CD14-positive monocyte (primary cell): ENCODE data around the gene MAN1C1. TPM values are rescaled to one million over a fixed set of nuclear protein-coding genes. Genes with fewer than 3 reads are reported as not detected.

Experiments used
- DNase-seq, 3 donors: peaks; one replicate each; pipeline ENCODE4 v3.0.0-alpha.2; 2011 to 2022
- H2AFZ ChIP-seq: 2 replicates; pipeline ENCODE4 v1.6.0; 2012; ENCODE audit warnings: mild to moderate bottlenecking, low read depth, low read length, inconsistent platforms; ENCODE audit not compliant: insufficient read depth, poor library complexity, severe bottlenecking
- H3K27ac ChIP-seq, 2 donors: 1 replicate in 1 of 2; 2 replicates in 1 of 2; pipeline ENCODE4 v1.5.1; 2012 to 2013; ENCODE audit warnings: low read length in 2 of 2, control low read depth in 1 of 2, inconsistent platforms in 1 of 2, low read depth in 1 of 2, mild to moderate bottlenecking in 1 of 2
- H3K27me3 ChIP-seq, 2 donors: one replicate each; pipeline versions ENCODE4 v1.6.0 to v1.6.1; 2011 to 2013; ENCODE audit warnings: low read length in 2 of 2; ENCODE audit not compliant: control insufficient read depth in 2 of 2, insufficient read depth in 2 of 2
- H3K36me3 ChIP-seq, 2 donors: replicated peaks in 1 of 2; 1 replicate in 1 of 2; 2 replicates in 1 of 2; pipeline versions ENCODE4 v1.5.1 to v1.6.1; 2012 to 2013; ENCODE audit warnings: low read length in 2 of 2, control low read depth in 1 of 2, inconsistent platforms in 1 of 2, mild to moderate bottlenecking in 1 of 2; ENCODE audit not compliant: insufficient read depth in 2 of 2, control insufficient read depth in 1 of 2
- H3K4me1 ChIP-seq, 2 donors: 1 replicate in 1 of 2; 2 replicates in 1 of 2; pipeline versions ENCODE4 v1.5.1 to v1.6.1; 2012 to 2013; ENCODE audit warnings: low read length in 2 of 2, control low read depth in 1 of 2, inconsistent platforms in 1 of 2, mild to moderate bottlenecking in 1 of 2, moderate library complexity in 1 of 2; ENCODE audit not compliant: insufficient read depth in 2 of 2, control insufficient read depth in 1 of 2
- H3K4me2 ChIP-seq: replicated peaks from 2 replicates; pipeline ENCODE3; 2012; ENCODE audit warnings: low read length, moderate library complexity, mild to moderate bottlenecking; ENCODE audit not compliant: poor library complexity, severe bottlenecking; ENCODE audit errors: extremely low read depth
- H3K4me3 ChIP-seq, 3 experiments: fragments of 200-600 bp in 1 of 3; sonication (generic) in 1 of 3; replicated peaks in 1 of 3; 1 replicate in 2 of 3; 2 replicates in 1 of 3; pipeline ENCODE4 v1.5.1; 2011 to 2013; ENCODE audit warnings: low read length in 3 of 3, mild to moderate bottlenecking in 3 of 3, control low read depth in 2 of 3, low read depth in 2 of 3, inconsistent platforms in 1 of 3, moderate library complexity in 1 of 3
- H3K79me2 ChIP-seq: 2 replicates; pipeline ENCODE4 v1.6.0; 2012; ENCODE audit warnings: mild to moderate bottlenecking, control low read depth, inconsistent platforms, low read length, moderate library complexity; ENCODE audit not compliant: insufficient read depth
- H3K9ac ChIP-seq: 2 replicates; pipeline ENCODE4 v1.6.0; 2017; ENCODE audit warnings: low read length, mild to moderate bottlenecking; ENCODE audit not compliant: insufficient read depth, poor library complexity, severe bottlenecking
- H3K9me3 ChIP-seq, 2 donors: replicated peaks in 1 of 2; 1 replicate in 1 of 2; 2 replicates in 1 of 2; pipeline versions ENCODE4 v1.5.1 to v1.6.1; 2012 to 2013; ENCODE audit warnings: low read length in 2 of 2, control low read depth in 1 of 2; ENCODE audit not compliant: control insufficient read depth in 1 of 2, insufficient read depth in 1 of 2
- H4K20me1 ChIP-seq: 2 replicates; pipeline ENCODE4 v1.6.0; 2012; ENCODE audit warnings: mild to moderate bottlenecking, low read length, control low read depth, moderate library complexity; ENCODE audit not compliant: insufficient read depth
- H3K27ac Mint-ChIP-seq, 7 donors: one replicate each; pipeline ENCODE4 v1.8.0; 2020; ENCODE audit warnings: mild to moderate bottlenecking in 7 of 7, mixed read lengths in 7 of 7, moderate library complexity in 6 of 7, inconsistent platforms in 2 of 7
- H3K27me3 Mint-ChIP-seq, 3 donors: one replicate each; pipeline ENCODE4 v1.8.0; 2021 to 2022; ENCODE audit warnings: low read depth in 3 of 3, mild to moderate bottlenecking in 3 of 3, mixed read lengths in 3 of 3, moderate library complexity in 3 of 3, inconsistent platforms in 1 of 3
- H3K36me3 Mint-ChIP-seq, 2 donors: one replicate each; pipeline ENCODE4 v1.8.0; 2020; ENCODE audit warnings: mixed read lengths in 2 of 2, inconsistent platforms in 1 of 2, mild to moderate bottlenecking in 1 of 2
- H3K4me1 Mint-ChIP-seq: one replicate; pipeline ENCODE4 v1.8.0; 2020; ENCODE audit warnings: mild to moderate bottlenecking, mixed read lengths
- H3K4me3 Mint-ChIP-seq, 2 donors: one replicate each; pipeline ENCODE4 v1.8.0; 2020; ENCODE audit warnings: mild to moderate bottlenecking in 2 of 2, mixed read lengths in 2 of 2, moderate library complexity in 1 of 2
- H3K9me3 Mint-ChIP-seq, 7 donors: one replicate each; pipeline ENCODE4 v1.8.0; 2020 to 2022; ENCODE audit warnings: mixed read lengths in 7 of 7, mild to moderate bottlenecking in 6 of 7, moderate library complexity in 6 of 7, inconsistent platforms in 2 of 7
- CTCF ChIP-seq: fragments of 200-600 bp; IDR thresholded peaks from one replicate; pipeline ENCODE4 v1.8.0; 2022; ENCODE audit warnings: antibody characterized with exemption, mild to moderate bottlenecking
- WGBS: methylation state at CpG from one replicate; pipeline ENCODE4 v1.1.5; 2013; ENCODE audit warnings: missing lambda C conversion rate; ENCODE audit not compliant: insufficient coverage; 5-methylcytosine and 5-hydroxymethylcytosine counted together
- intact Hi-C, 2 donors: fragments of 100-400 bp; cut with micrococcal nuclease; formaldehyde crosslinking; loops; one replicate each; pipeline versions ENCODE4 v1.15.0 to v1.15.1; 2023
- polyA plus RNA-seq, 3 donors: library from polyadenylated mRNA; depleted of rRNA in 1 of 3; unstranded in 2 of 3; stranded (reverse) in 1 of 3; fragments of 300-500 nt in 2 of 3; fragments of >200 nt in 1 of 3; fragmentation: Illumina TruSeq in 2 of 3; gene quantifications; 1 replicate in 2 of 3; 2 replicates in 1 of 3; pipeline ENCODE4 v1.2.3, GENCODE V29; 2012 to 2021

The MAN1C1 gene
- polyA plus RNA-seq, 3 donors, result 1.2 to 7.2 (median 1.7) TPM

GRCh38 chr1:25612421-25612820 lies 4.2 kb upstream of the MAN1C1 start:
- no peak overlapping the region for H3K9ac ChIP-seq
- Mint-ChIP-seq H3K27me3 (peaks cover 19 to 33% (median 21%) of the 10 kb centered on the region in 3 donors), H3K9me3 (peaks cover 0 to 1% (median 0%) of the 10 kb centered on the region in 7 donors), H3K36me3 (no peaks in the 10 kb centered on the region), H3K27ac (no peak overlapping the region), H3K4me1 (peaks cover 14% of the 10 kb centered on the region), H3K4me3 (no peak overlapping the region)
- H3K4me2 ChIP-seq, result no peak overlapping the region
- no peaks in the 10 kb centered on the region for H3K9me3 ChIP-seq
- no peaks in the 10 kb centered on the region for H3K36me3 ChIP-seq
- no CpG with 5 or more reads among the region's 3 CpGs for WGBS
- peaks cover 17 to 19% of the 10 kb centered on the region in 2 donors for H3K27me3 ChIP-seq
- H2AFZ ChIP-seq, result no peak overlapping the region
- intact Hi-C loops, result loop anchor here (10.0 kb wide), 2 partner anchors 68 to 192 kb away; partner anchors contain the start of genes SELENON (in 2 of the 2) and LDLRAP1 (in 1 of the 2)
- H3K4me1 ChIP-seq, result peaks cover 8 to 14% of the 10 kb centered on the region in 2 donors
- no peaks in the 10 kb centered on the region for H3K79me2 ChIP-seq
- no peaks in the 10 kb centered on the region for H4K20me1 ChIP-seq
- DNase-seq, result no peak
- H3K27ac ChIP-seq, result no peak overlapping the region
- TF ChIP-seq CTCF, result no peak
- no peak overlapping the region for H3K4me3 ChIP-seq

- peaks cover 0 to 1% (median 0%) of the 10 kb centered on the region in 7 donors for H3K9me3 Mint-ChIP-seq
- peaks cover 19 to 34% (median 21%) of the 10 kb centered on the region in 3 donors for H3K27me3 Mint-ChIP-seq
- H3K36me3 ChIP-seq, result no peaks in the 10 kb centered on the region
- peaks cover 15% of the 10 kb centered on the region for H3K4me1 Mint-ChIP-seq
- no peak overlapping the region for H3K4me2 ChIP-seq
- peaks cover 10 to 21% of the 10 kb centered on the region in 2 donors for H3K4me1 ChIP-seq
- no peaks in the 10 kb centered on the region for H3K79me2 ChIP-seq
- intact Hi-C loops, result loop anchor here (10.0 kb wide), 2 partner anchors 68 to 192 kb away; partner anchors contain the start of genes SELENON (in 2 of the 2) and LDLRAP1 (in 1 of the 2)
- no peaks in the 10 kb centered on the region for H3K36me3 Mint-ChIP-seq
- no peak for DNase-seq
- no peak for TF ChIP-seq CTCF
- WGBS, result 100% methylated on average over 3 of the region's 3 CpGs
- H4K20me1 ChIP-seq, result no peaks in the 10 kb centered on the region
- H3K9ac ChIP-seq, result no peak overlapping the region
- H3K4me3 Mint-ChIP-seq, result no peak overlapping the region
- no peak overlapping the region for H3K27ac ChIP-seq
- no peak overlapping the region for H2AFZ ChIP-seq
- H3K9me3 ChIP-seq, result no peaks in the 10 kb centered on the region
- no peak overlapping the region for H3K4me3 ChIP-seq
- H3K27ac Mint-ChIP-seq, result no peak overlapping the region
- peaks cover 17 to 19% of the 10 kb centered on the region in 2 donors for H3K27me3 ChIP-seq
Observed at GRCh38 chr1:25613091-25613490, 3.5 kb upstream of the MAN1C1 start.
